ENCODE data around the gene BCOR.

GRCh38 chrX:40108162-40108958 lies 10.6 kb upstream of the BCOR start:
- TF ChIP-seq CTCF (IDR thresholded peaks at IDR 0.05) (no peak), POLR2A (IDR thresholded peaks at IDR 0.05) (no peak)

All from heart left ventricle (tissue), 13 donors.